Central memory CD8-positive, alpha-beta T cell (primary cell): Measurements from ENCODE around the gene SSPN.

Source experiments
- ATAC-seq: fragments of 150-1000 bp; cut with Tn5 transposase; replicated peaks from 2 replicates; pipeline ENCODE4 v1.10.0; 2022; ENCODE audit warnings: mild to moderate bottlenecking, moderate FRiP score, moderate number of reproducible peaks; ENCODE audit not compliant: poor library complexity, severe bottlenecking; ENCODE audit errors: extremely low read depth
- DNase-seq, 2 donors: peaks; one replicate each; pipeline ENCODE4 v3.0.0; 2021; ENCODE audit warnings: low spot score in 2 of 2
- H3K27ac Mint-ChIP-seq: one replicate; pipeline ENCODE4 v1.8.0; 2022; ENCODE audit warnings: low read depth, mild to moderate bottlenecking, moderate library complexity, mixed read lengths
- H3K27me3 Mint-ChIP-seq: one replicate; pipeline ENCODE4 v1.8.0; 2022; ENCODE audit warnings: mixed read lengths
- H3K36me3 Mint-ChIP-seq: one replicate; pipeline ENCODE4 v1.8.0; 2022; ENCODE audit warnings: mild to moderate bottlenecking, moderate library complexity, mixed read lengths; ENCODE audit not compliant: insufficient read depth
- H3K4me1 Mint-ChIP-seq: one replicate; pipeline ENCODE4 v1.8.0; 2022; ENCODE audit warnings: mixed read lengths
- H3K4me3 Mint-ChIP-seq: one replicate; pipeline ENCODE4 v1.8.0; 2022; ENCODE audit warnings: mild to moderate bottlenecking, moderate library complexity, mixed read lengths
- H3K9me3 Mint-ChIP-seq: one replicate; pipeline ENCODE4 v1.8.0; 2022; ENCODE audit warnings: mixed read lengths

The SSPN gene

GRCh38 chr12:26241080-26241479 lies 45.7 kb downstream of the SSPN start:
- Mint-ChIP-seq H3K4me1 (no peaks in the 10 kb centered on the region), H3K36me3 (no peaks in the 10 kb centered on the region), H3K27me3 (peaks cover 49% of the 10 kb centered on the region), H3K9me3 (no peaks in the 10 kb centered on the region), H3K27ac (no peak overlapping the region), H3K4me3 (no peak overlapping the region)
- DNase-seq = no peak
- ATAC-seq = no peak

- Mint-ChIP-seq H3K36me3 (no peaks in the 10 kb centered on the region), H3K4me1 (no peaks in the 10 kb centered on the region), H3K27me3 (peaks cover 48% of the 10 kb centered on the region), H3K9me3 (no peaks in the 10 kb centered on the region), H3K4me3 (no peak overlapping the region), H3K27ac (no peak overlapping the region)
- DNase-seq = no peak
- ATAC-seq = no peak
Observed at GRCh38 chr12:26242683-26243082, 47.3 kb downstream of the SSPN start.

GRCh38 chr12:26244503-26244902 lies 49.1 kb downstream of the SSPN start:
- H3K4me1 Mint-ChIP-seq = no peaks in the 10 kb centered on the region
- no peak overlapping the region for H3K27ac Mint-ChIP-seq
- ATAC-seq = no peak
- H3K36me3 Mint-ChIP-seq = no peaks in the 10 kb centered on the region
- H3K9me3 Mint-ChIP-seq = peaks cover 3% of the 10 kb centered on the region
- H3K4me3 Mint-ChIP-seq = no peak overlapping the region
- DNase-seq = no peak
- peaks cover 30% of the 10 kb centered on the region for H3K27me3 Mint-ChIP-seq

- no peak overlapping the region for H3K27ac Mint-ChIP-seq
- H3K27me3 Mint-ChIP-seq = peaks cover 24% of the 10 kb centered on the region
- ATAC-seq = no peak
- H3K36me3 Mint-ChIP-seq = no peaks in the 10 kb centered on the region
- no peak overlapping the region for H3K4me3 Mint-ChIP-seq
- DNase-seq = no peak
- H3K9me3 Mint-ChIP-seq = peaks cover 6% of the 10 kb centered on the region
- no peaks in the 10 kb centered on the region for H3K4me1 Mint-ChIP-seq
Observed at GRCh38 chr12:26245175-26245942, 50.0 kb downstream of the SSPN start.

GRCh38 chr12:26246483-26247164 lies 51.3 kb downstream of the SSPN start:
- ATAC-seq = no peak
- peaks cover 6% of the 10 kb centered on the region for H3K9me3 Mint-ChIP-seq

GRCh38 chr12:26247873-26248272 lies 52.5 kb downstream of the SSPN start:
- H3K36me3 Mint-ChIP-seq = no peaks in the 10 kb centered on the region
- no peak overlapping the region for H3K4me3 Mint-ChIP-seq
- no peak overlapping the region for H3K27ac Mint-ChIP-seq
- H3K27me3 Mint-ChIP-seq = peaks cover 21% of the 10 kb centered on the region
- DNase-seq (no peak), ATAC-seq (no peak)
- H3K4me1 Mint-ChIP-seq = no peaks in the 10 kb centered on the region
- peaks cover 6% of the 10 kb centered on the region for H3K9me3 Mint-ChIP-seq

More at GRCh38 chr12:26246483-26247164, 51.3 kb downstream of the SSPN start:
- no peak overlapping the region for H3K4me3 Mint-ChIP-seq
- no peaks in the 10 kb centered on the region for H3K36me3 Mint-ChIP-seq
- peaks cover 24% of the 10 kb centered on the region for H3K27me3 Mint-ChIP-seq
- no peak overlapping the region for H3K27ac Mint-ChIP-seq
- H3K4me1 Mint-ChIP-seq = no peaks in the 10 kb centered on the region
- no peak for DNase-seq

- H3K9me3 Mint-ChIP-seq = peaks cover 6% of the 10 kb centered on the region
- H3K4me3 Mint-ChIP-seq = no peak overlapping the region
- no peaks in the 10 kb centered on the region for H3K4me1 Mint-ChIP-seq
- ATAC-seq (no peak), DNase-seq (no peak)
- H3K36me3 Mint-ChIP-seq = no peaks in the 10 kb centered on the region
- H3K27me3 Mint-ChIP-seq = peaks cover 15% of the 10 kb centered on the region
- H3K27ac Mint-ChIP-seq = no peak overlapping the region
Observed at GRCh38 chr12:26250801-26251200, 55.4 kb downstream of the SSPN start.

- Mint-ChIP-seq H3K27ac (no peak overlapping the region), H3K4me1 (no peaks in the 10 kb centered on the region), H3K9me3 (peaks cover 6% of the 10 kb centered on the region), H3K27me3 (peaks cover 13% of the 10 kb centered on the region), H3K4me3 (no peak overlapping the region), H3K36me3 (no peaks in the 10 kb centered on the region)
- DNase-seq (no peak), ATAC-seq (no peak)
Observed at GRCh38 chr12:26251600-26251999, 56.2 kb downstream of the SSPN start.

GRCh38 chr12:26252946-26253345 lies 57.6 kb downstream of the SSPN start:
- Mint-ChIP-seq H3K4me3 (no peak overlapping the region), H3K36me3 (no peaks in the 10 kb centered on the region), H3K27me3 (peaks cover 17% of the 10 kb centered on the region), H3K27ac (no peak overlapping the region), H3K9me3 (peaks cover 6% of the 10 kb centered on the region), H3K4me1 (no peaks in the 10 kb centered on the region)
- ATAC-seq = no peak
- no peak for DNase-seq

- H3K27ac Mint-ChIP-seq = no peak overlapping the region
- H3K4me3 Mint-ChIP-seq = no peak overlapping the region
Observed at GRCh38 chr12:26255893-26256645, 60.7 kb downstream of the SSPN start.

GRCh38 chr12:26264215-26264838 lies 69.0 kb downstream of the SSPN start:
- no peak for DNase-seq
- Mint-ChIP-seq H3K9me3 (no peaks in the 10 kb centered on the region), H3K36me3 (no peaks in the 10 kb centered on the region), H3K27ac (no peak overlapping the region), H3K27me3 (peaks cover 15% of the 10 kb centered on the region), H3K4me1 (no peaks in the 10 kb centered on the region), H3K4me3 (no peak overlapping the region)
- no peak for ATAC-seq

More at GRCh38 chr12:26255893-26256645, 60.7 kb downstream of the SSPN start:
- Mint-ChIP-seq H3K9me3 (peaks cover 11% of the 10 kb centered on the region), H3K4me1 (no peaks in the 10 kb centered on the region), H3K27me3 (peaks cover 45% of the 10 kb centered on the region), H3K36me3 (no peaks in the 10 kb centered on the region)
- ATAC-seq (no peak), DNase-seq (no peak)

GRCh38 chr12:26265606-26266005 lies 70.2 kb downstream of the SSPN start:
- H3K4me3 Mint-ChIP-seq = no peak overlapping the region
- H3K4me1 Mint-ChIP-seq = no peaks in the 10 kb centered on the region
- no peaks in the 10 kb centered on the region for H3K36me3 Mint-ChIP-seq
- no peak overlapping the region for H3K27ac Mint-ChIP-seq
- H3K27me3 Mint-ChIP-seq = peaks cover 2% of the 10 kb centered on the region
- DNase-seq (no peak), ATAC-seq (no peak)
- no peaks in the 10 kb centered on the region for H3K9me3 Mint-ChIP-seq
